HEK293T (cell line): ENCODE results near the gene MIPOL1.

ENCODE experiments used
- CTCF ChIA-PET: fragments of 350-600 bp; formaldehyde crosslinking; extraction: SDS; loops from one replicate; lab custom pipeline; 2021; ENCODE audit warnings: antibody characterized with exemption, inconsistent platforms; lab: Yijun Ruan, JAX
- POLR2A ChIA-PET: fragments of 350-600 bp; formaldehyde crosslinking; extraction: SDS; loops from one replicate; lab custom pipeline; 2020; ENCODE audit warnings: antibody characterized with exemption, inconsistent platforms; lab: Yijun Ruan, JAX
- DNase-seq: peaks from one replicate; pipeline ENCODE4 v3.0.0; 2012; ENCODE audit warnings: mixed read lengths; ENCODE audit errors: extremely low spot score
- ARNT ChIP-seq: fragments of 450-650 bp; IDR thresholded peaks from 2 replicates; pipeline ENCODE4 v1.6.1; 2017; ENCODE audit warnings: mild to moderate bottlenecking
- BHLHE40 ChIP-seq: fragments of 450-650 bp; IDR thresholded peaks from 2 replicates; pipeline ENCODE4 v1.6.1; 2016; ENCODE audit warnings: mild to moderate bottlenecking, moderate library complexity, borderline replicate concordance
- CTBP1 ChIP-seq: fragments of 450-650 bp; IDR thresholded peaks from 2 replicates; pipeline ENCODE4 v1.6.1; 2016; ENCODE audit warnings: borderline replicate concordance
- ELF4 ChIP-seq: fragments of 450-650 bp; IDR thresholded peaks from 2 replicates; pipeline ENCODE4 v1.6.1; 2017; ENCODE audit warnings: antibody characterized with exemption
- FOXA1 ChIP-seq: fragments of 450-650 bp; IDR thresholded peaks from 2 replicates; pipeline ENCODE4 v1.6.1; 2016; ENCODE audit warnings: mild to moderate bottlenecking
- FOXK2 ChIP-seq: fragments of 450-650 bp; IDR thresholded peaks from 2 replicates; pipeline ENCODE4 v1.6.1; 2016; ENCODE audit warnings: mild to moderate bottlenecking
- FOXM1 ChIP-seq: fragments of 450-650 bp; IDR thresholded peaks from 2 replicates; pipeline ENCODE4 v1.6.1; 2017; ENCODE audit warnings: mild to moderate bottlenecking, borderline replicate concordance
- HDGF ChIP-seq: fragments of 450-650 bp; IDR thresholded peaks from 2 replicates; pipeline ENCODE4 v1.6.1; 2017; ENCODE audit warnings: antibody characterized with exemption, borderline replicate concordance
- L3MBTL2 ChIP-seq: fragments of 450-650 bp; conservative IDR thresholded peaks from 2 replicates; pipeline ENCODE4 v1.6.1; 2016; ENCODE audit warnings: mild to moderate bottlenecking
- LEF1 ChIP-seq: fragments of 450-650 bp; IDR thresholded peaks from 2 replicates; pipeline ENCODE4 v1.6.1; 2017; ENCODE audit warnings: mild to moderate bottlenecking, borderline replicate concordance
- NFRKB ChIP-seq: fragments of 450-650 bp; IDR thresholded peaks from 2 replicates; pipeline ENCODE4 v1.6.1; 2016; ENCODE audit warnings: mild to moderate bottlenecking, moderate library complexity
- PKNOX1 ChIP-seq: fragments of 450-650 bp; IDR thresholded peaks from 2 replicates; pipeline ENCODE4 v1.6.1; 2016
- SP1 ChIP-seq: fragments of 450-650 bp; IDR thresholded peaks from 2 replicates; pipeline ENCODE4 v1.6.1; 2017
- SUZ12 ChIP-seq: fragments of 450-650 bp; IDR thresholded peaks from 2 replicates; pipeline ENCODE4 v1.6.1; 2016; ENCODE audit warnings: mild to moderate bottlenecking
- TARDBP ChIP-seq: fragments of 450-650 bp; IDR thresholded peaks from 2 replicates; pipeline ENCODE4 v1.6.1; 2016
- ZNF384 ChIP-seq: fragments of 450-650 bp; IDR thresholded peaks from 2 replicates; pipeline ENCODE4 v1.6.1; 2016

MIPOL1 gene

GRCh38 chr14:37584211-37585100 lies 386.7 kb downstream of the MIPOL1 start:
- TF ChIP-seq ARNT (no peak), BHLHE40 (no peak), NFRKB (no peak), CTBP1 (no peak), L3MBTL2 (no peak), PKNOX1 (no peak), FOXA1 (no peak), ELF4 (no peak), FOXM1 (no peak), HDGF (no peak), ZNF384 (no peak), SP1 (no peak), TARDBP (no peak), SUZ12 (no peak), LEF1 (no peak), FOXK2 (no peak)
- CTCF ChIA-PET = interaction anchor here (1.2 kb wide), 1 partner anchor 9 kb away, joined by 4 read pairs; no protein-coding TSS in a partner anchor
- no peak for DNase-seq
- POLR2A ChIA-PET = interaction anchor here (1.6 kb wide), 1 partner anchor 412 kb away, joined by 3 read pairs; the partner anchor contains the start of gene SLC25A21

GRCh38 chr14:37585101-37585511 lies 387.4 kb downstream of the MIPOL1 start:
- ChIA-PET POLR2A (no interaction called here), CTCF (interaction anchor here (1.2 kb wide), 1 partner anchor 8 kb away, joined by 4 read pairs; no protein-coding TSS in a partner anchor)
- no peak for DNase-seq
- TF ChIP-seq SP1 = no peak
- no peak for TF ChIP-seq ELF4
- TF ChIP-seq FOXM1 = no peak
- no peak for TF ChIP-seq ZNF384
- no peak for TF ChIP-seq FOXK2
- no peak for TF ChIP-seq SUZ12
- no peak for TF ChIP-seq CTBP1
- no peak for TF ChIP-seq PKNOX1
- no peak for TF ChIP-seq NFRKB
- no peak for TF ChIP-seq HDGF
- TF ChIP-seq TARDBP = no peak
- TF ChIP-seq BHLHE40 = no peak

GRCh38 chr14:37585971-37586796 lies 388.4 kb downstream of the MIPOL1 start:
- ChIA-PET CTCF (interaction anchor here (1.2 kb wide), 1 partner anchor 7 kb away, joined by 4 read pairs; no protein-coding TSS in a partner anchor), POLR2A (no interaction called here)
- TF ChIP-seq LEF1 (no peak), BHLHE40 (no peak), ZNF384 (no peak), FOXK2 (no peak), TARDBP (no peak), ARNT (no peak), SP1 (no peak), L3MBTL2 (no peak), FOXM1 (no peak), FOXA1 (no peak), PKNOX1 (no peak), SUZ12 (no peak)
- no peak for DNase-seq

- ChIA-PET POLR2A (no interaction called here), CTCF (interaction anchor here (1.1 kb wide), 1 partner anchor 354 kb away, joined by 3 read pairs; no protein-coding TSS in a partner anchor)
- no peak for DNase-seq
- TF ChIP-seq SUZ12 (no peak), FOXM1 (no peak), NFRKB (no peak), CTBP1 (no peak), FOXA1 (no peak), ZNF384 (no peak), ARNT (no peak), SP1 (no peak), BHLHE40 (no peak)
These were observed 389.0 kb downstream of the MIPOL1 start for GRCh38 chr14:37586797-37587130.

GRCh38 chr14:37587131-37587803 lies 389.5 kb downstream of the MIPOL1 start:
- CTCF ChIA-PET = interaction anchor here (1.1 kb wide), 1 partner anchor 355 kb away, joined by 3 read pairs; no protein-coding TSS in a partner anchor
- TF ChIP-seq TARDBP = no peak
- TF ChIP-seq SUZ12 = no peak
- no peak for TF ChIP-seq LEF1
- TF ChIP-seq HDGF = no peak
- no peak for TF ChIP-seq SP1
- TF ChIP-seq FOXA1 = no peak
- no peak for TF ChIP-seq ELF4
- no peak for TF ChIP-seq NFRKB
- no peak for TF ChIP-seq FOXM1
- TF ChIP-seq BHLHE40 = no peak
- no peak for DNase-seq
- POLR2A ChIA-PET = no interaction called here
